Stimulated activated CD8-positive, alpha-beta memory T cell treated with anti-CD3 and anti-CD28 coated beads, Interleukin-7, amount 100 ng/mL, for 24 hours (primary cell): ENCODE measurements around the gene PPCS.
A peak's percentile ranks its signal among the peaks of the same experiment; 100 is the strongest.
"Not testable (repeated sequence)": the region's sequence is repeated elsewhere in the genome, so short reads cannot be mapped to it uniquely, and the experiment has no call there.

Experiments
- DNase-seq: peaks from one replicate; pipeline ENCODE4 v3.0.0-alpha.2; 2020; ENCODE audit warnings: low read depth

PPCS gene

GRCh38 chr1:42453386-42453785, 3.0 kb upstream of the PPCS start:
- no peak for DNase-seq

GRCh38 chr1:42454403-42454802, 1.9 kb upstream of the PPCS start:
- no peak for DNase-seq

- DNase-seq, result peak; percentile 20
These were observed 379 bp downstream of the PPCS start for GRCh38 chr1:42456754-42457089.

- no peak for DNase-seq
These were observed 4.9 kb downstream of the PPCS start for GRCh38 chr1:42461196-42461595.

GRCh38 chr1:42462828-42463763, 6.8 kb downstream of the PPCS start, which contains the start of gene CCDC30:
CCDC30 (plus strand) TSS chr1:42463286; CDS start chr1:42480552, 17,266 bp downstream.
- DNase-seq, result peak; percentile 87

- DNase-seq, result no peak
These were observed 7.6 kb downstream of the PPCS start for GRCh38 chr1:42463921-42464320.

- no peak for DNase-seq
These were observed 9.7 kb downstream of the PPCS start for GRCh38 chr1:42466030-42466429.

- no peak for DNase-seq
These were observed 13.4 kb downstream of the PPCS start for GRCh38 chr1:42469727-42470126.

GRCh38 chr1:42476605-42477004, 20.3 kb downstream of the PPCS start:
- DNase-seq, result no peak

- not testable (repeated sequence) for DNase-seq
These were observed 21.0 kb downstream of the PPCS start for GRCh38 chr1:42477354-42477753.

GRCh38 chr1:42477775-42478174, 21.4 kb downstream of the PPCS start:
- no peak for DNase-seq

- no peak for DNase-seq
These were observed 23.3 kb downstream of the PPCS start for GRCh38 chr1:42479621-42480020.

GRCh38 chr1:42480921-42481320, 24.6 kb downstream of the PPCS start:
- DNase-seq, result no peak

GRCh38 chr1:42482635-42483153, 26.4 kb downstream of the PPCS start:
- no peak for DNase-seq

- DNase-seq, result no peak
These were observed 28.0 kb downstream of the PPCS start for GRCh38 chr1:42484382-42484781.

- DNase-seq, result no peak
These were observed 33.9 kb downstream of the PPCS start for GRCh38 chr1:42490237-42490636.

GRCh38 chr1:42502031-42502430, 45.7 kb downstream of the PPCS start:
- DNase-seq, result not testable (repeated sequence)

GRCh38 chr1:42504535-42505128, 48.3 kb downstream of the PPCS start:
- DNase-seq, result no peak

GRCh38 chr1:42506576-42506975, 50.2 kb downstream of the PPCS start:
- DNase-seq, result no peak
